Esophagus squamous epithelium (tissue), 5 donors: ENCODE results near the gene HPD. TPM values are rescaled to one million over a fixed set of nuclear protein-coding genes. Genes with fewer than 3 reads are reported as not detected.
"Not testable (repeated sequence)": the region's sequence is repeated elsewhere in the genome, so short reads cannot be mapped to it uniquely, and the experiment has no call there.

Experiments used
- DNase-seq: peaks from one replicate; lab custom pipeline; 2025; lab: John Stamatoyannopoulos, UW
- H3K27ac ChIP-seq, 4 donors: fragments of 200-600 bp; sonication (generic); one replicate each; pipeline ENCODE4 v1.5.1; 2016 to 2019; ENCODE audit warnings: mild to moderate bottlenecking in 1 of 4
- H3K27me3 ChIP-seq, 4 donors: fragments of 200-600 bp; sonication (generic); 1 replicate in 3 of 4; 2 replicates in 1 of 4; pipeline versions ENCODE4 v1.5.1 to v1.6.0; 2017 to 2021; ENCODE audit warnings: antibody characterized with exemption in 1 of 4
- H3K36me3 ChIP-seq, 3 donors: fragments of 200-600 bp; sonication (generic); one replicate each; pipeline ENCODE4 v1.5.1; 2016 to 2019
- H3K4me1 ChIP-seq, 3 donors: fragments of 200-600 bp; sonication (generic); one replicate each; pipeline ENCODE4 v1.5.1; 2017 to 2019
- H3K4me3 ChIP-seq, 4 donors: fragments of 200-600 bp; sonication (generic); 1 replicate in 3 of 4; 2 replicates in 1 of 4; pipeline ENCODE4 v1.5.1; 2016 to 2019; ENCODE audit warnings: mild to moderate bottlenecking in 2 of 4, moderate library complexity in 1 of 4
- H3K9me3 ChIP-seq, 3 donors: fragments of 200-600 bp; sonication (generic); one replicate each; pipeline ENCODE4 v1.5.1; 2016 to 2019
- POLR2A ChIP-seq, 4 donors: fragments of 450-650 bp; IDR thresholded peaks; one replicate each; pipeline ENCODE4 v1.6.1; 2017; ENCODE audit warnings: antibody characterized with exemption in 4 of 4, mild to moderate bottlenecking in 4 of 4, moderate library complexity in 3 of 4
- WGBS, 2 donors: methylation state at CpG; one replicate each; pipeline ENCODE4 v1.1.5; 2018; 5-methylcytosine and 5-hydroxymethylcytosine counted together
- intact Hi-C: fragments of 100-400 bp; cut with DNase I; formaldehyde crosslinking; loops from one replicate; pipeline ENCODE4 v1.15.0; 2022
- total RNA-seq, 4 donors: library from RNA; depleted of rRNA; stranded (reverse); fragments of >200 nt; gene quantifications; one replicate each; pipeline ENCODE4 v1.1.0, GENCODE V29; 2016
- TF ChIP-seq, protein P1 (sequence below), 6 experiments: fragments of 450-650 bp in 4 of 6; fragments of 200-600 bp in 2 of 6; sonication (generic) in 2 of 6; IDR thresholded peaks; one replicate each; pipeline ENCODE4 v1.5.1; 2016 to 2019; ENCODE audit warnings: antibody characterized with exemption in 6 of 6, mild to moderate bottlenecking in 4 of 6, moderate library complexity in 4 of 6
- donor health status: DM: yes; HTN: yes; CAD: no.

HPD gene
- total RNA-seq, 4 donors from 2014 or later: 1.3 TPM; not detected in 3

DNA sequence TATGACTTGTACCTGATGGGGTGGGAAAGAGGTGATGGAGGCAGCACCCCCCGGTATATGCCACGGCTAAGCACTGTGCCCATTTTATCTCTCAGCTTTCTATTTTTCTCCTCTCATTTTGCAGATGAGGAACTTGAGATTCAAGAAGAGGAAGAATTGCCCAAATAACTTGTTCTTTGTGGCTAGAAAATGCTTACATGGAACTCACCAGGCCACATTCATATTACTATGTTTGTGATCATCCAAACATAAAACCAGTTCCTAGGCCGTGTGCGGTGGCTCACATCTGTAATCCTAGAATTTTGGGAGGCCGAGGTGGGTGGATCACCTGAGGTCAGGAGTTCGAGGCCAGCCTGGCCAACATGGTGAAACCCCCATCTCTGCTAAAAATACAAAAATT is 15.4 kb upstream of the HPD start:
- Histone ChIP-seq H3K27ac (peak overlapping the region in 1 of 4 donors; percentile 25), H3K9me3 (no peaks in the 10 kb centered on the region), H3K27me3 (no peaks in the 10 kb centered on the region), H3K36me3 (no peaks in the 10 kb centered on the region), H3K4me3 (no peak overlapping the region), H3K4me1 (peaks cover 5 to 11% (median 9%) of the 10 kb centered on the region in 3 donors)
- DNase-seq: no peak
- 71 to 87% methylated on average over 6 of the region's 6 CpGs for WGBS, 2 donors
- intact Hi-C loops: no loop called here
- TF ChIP-seq, protein P1, sequence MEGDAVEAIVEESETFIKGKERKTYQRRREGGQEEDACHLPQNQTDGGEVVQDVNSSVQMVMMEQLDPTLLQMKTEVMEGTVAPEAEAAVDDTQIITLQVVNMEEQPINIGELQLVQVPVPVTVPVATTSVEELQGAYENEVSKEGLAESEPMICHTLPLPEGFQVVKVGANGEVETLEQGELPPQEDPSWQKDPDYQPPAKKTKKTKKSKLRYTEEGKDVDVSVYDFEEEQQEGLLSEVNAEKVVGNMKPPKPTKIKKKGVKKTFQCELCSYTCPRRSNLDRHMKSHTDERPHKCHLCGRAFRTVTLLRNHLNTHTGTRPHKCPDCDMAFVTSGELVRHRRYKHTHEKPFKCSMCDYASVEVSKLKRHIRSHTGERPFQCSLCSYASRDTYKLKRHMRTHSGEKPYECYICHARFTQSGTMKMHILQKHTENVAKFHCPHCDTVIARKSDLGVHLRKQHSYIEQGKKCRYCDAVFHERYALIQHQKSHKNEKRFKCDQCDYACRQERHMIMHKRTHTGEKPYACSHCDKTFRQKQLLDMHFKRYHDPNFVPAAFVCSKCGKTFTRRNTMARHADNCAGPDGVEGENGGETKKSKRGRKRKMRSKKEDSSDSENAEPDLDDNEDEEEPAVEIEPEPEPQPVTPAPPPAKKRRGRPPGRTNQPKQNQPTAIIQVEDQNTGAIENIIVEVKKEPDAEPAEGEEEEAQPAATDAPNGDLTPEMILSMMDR (IDR thresholded peaks at IDR 0.05): no peak
- no peak for TF ChIP-seq POLR2A (IDR thresholded peaks at IDR 0.05)

DNA sequence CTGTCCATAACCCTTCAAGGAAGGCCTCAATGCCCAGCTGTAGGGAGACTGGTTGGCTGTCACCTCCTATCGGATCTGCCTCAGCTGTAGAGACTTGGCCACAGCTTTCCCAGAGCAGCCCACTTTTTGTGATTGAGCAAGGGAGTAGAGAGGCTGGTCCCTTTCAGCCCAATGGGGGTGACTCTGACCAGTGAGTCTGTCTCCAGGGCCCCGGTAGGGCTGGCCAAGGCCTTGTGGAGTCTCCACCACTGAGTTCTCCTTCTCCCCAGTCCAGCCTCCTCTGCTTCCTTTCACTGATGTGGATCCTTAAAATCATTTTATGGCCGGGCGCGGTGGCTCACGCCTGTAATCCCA is 14.5 kb upstream of the HPD start:
- no peak for TF ChIP-seq POLR2A (IDR thresholded peaks at IDR 0.05)
- TF ChIP-seq, protein P1 (IDR thresholded peaks at IDR 0.05): no peak
- no peaks in the 10 kb centered on the region for H3K36me3 ChIP-seq
- no peak overlapping the region for H3K4me3 ChIP-seq
- no peaks in the 10 kb centered on the region for H3K27me3 ChIP-seq
- peak overlapping the region in 2 of 4 donors; percentile 48 to 67 for H3K27ac ChIP-seq
- 90% methylated on average over 2 of the region's 6 CpGs; no CpG with 5 or more reads in 1 of the 2 donors for WGBS, 2 donors
- H3K4me1 ChIP-seq: peaks cover 5 to 11% (median 9%) of the 10 kb centered on the region in 3 donors
- no peak for DNase-seq
- intact Hi-C loops: no loop called here
- no peaks in the 10 kb centered on the region for H3K9me3 ChIP-seq

DNA sequence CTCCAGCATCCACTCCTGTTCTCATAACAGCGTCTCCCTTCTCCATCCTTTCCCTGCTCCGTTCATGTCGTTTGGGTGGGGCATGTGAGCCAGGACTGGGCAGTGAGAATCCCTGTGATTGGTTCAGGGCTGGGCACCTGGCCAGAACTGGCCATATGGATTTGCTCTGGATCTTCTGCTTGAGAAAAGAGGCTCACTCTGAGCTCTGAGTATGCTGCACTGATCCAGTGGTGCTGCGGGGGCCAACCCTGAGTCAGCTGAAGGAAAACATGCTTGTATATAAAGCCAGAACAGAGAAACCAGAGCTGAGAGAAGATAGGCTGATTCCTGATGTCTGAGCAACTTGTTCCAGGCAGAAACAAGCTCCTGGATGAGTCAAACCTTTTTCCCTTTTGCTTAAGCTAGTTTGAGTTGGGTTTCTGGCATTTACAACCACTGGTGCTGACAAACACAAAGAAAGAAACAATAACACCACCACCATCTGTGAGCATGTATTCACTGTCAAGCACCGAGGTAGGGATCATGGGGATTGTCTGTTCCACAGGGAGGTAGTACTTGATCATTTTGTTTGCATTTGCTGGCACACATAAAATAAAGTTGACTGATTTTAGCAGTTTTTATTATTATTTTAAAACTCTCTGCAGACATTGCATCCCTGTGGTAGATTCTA is 14.0 kb upstream of the HPD start:
- Histone ChIP-seq H3K27me3 (no peaks in the 10 kb centered on the region), H3K27ac (peak overlapping the region in 2 of 4 donors; percentile 48 to 67), H3K4me3 (no peak overlapping the region), H3K36me3 (no peaks in the 10 kb centered on the region), H3K9me3 (no peaks in the 10 kb centered on the region), H3K4me1 (peaks cover 5 to 11% (median 9%) of the 10 kb centered on the region in 3 donors)
- no peak for TF ChIP-seq POLR2A (IDR thresholded peaks at IDR 0.05)
- TF ChIP-seq, protein P1 (IDR thresholded peaks at IDR 0.05): no peak
- WGBS, 2 donors: 52 to 60% methylated on average over 4 to 5 of the region's 5 CpGs
- no peak for DNase-seq
- intact Hi-C loops: no loop called here

DNA sequence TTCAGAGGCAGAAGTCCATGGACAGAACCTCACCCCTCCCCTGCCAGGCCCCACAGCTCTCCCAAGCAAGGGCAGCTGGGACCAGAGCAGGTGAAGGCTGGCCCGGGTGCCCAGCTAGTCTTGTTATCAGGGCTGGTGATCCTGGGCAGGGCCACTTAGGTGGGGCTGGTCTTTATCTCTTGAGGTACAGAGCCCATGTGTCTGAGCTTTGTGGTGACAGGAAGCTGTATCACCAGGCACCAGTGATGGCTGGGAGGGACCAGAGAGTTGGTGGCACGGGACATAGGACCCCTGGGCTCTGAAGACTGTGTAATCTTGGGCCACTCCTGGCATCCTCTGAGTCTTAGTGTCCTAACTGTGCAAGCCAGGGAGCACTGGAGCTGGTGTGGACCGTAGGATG is 12.8 kb upstream of the HPD start:
- DNase-seq: no peak
- peaks cover 5 to 11% (median 9%) of the 10 kb centered on the region in 3 donors for H3K4me1 ChIP-seq

DNA sequence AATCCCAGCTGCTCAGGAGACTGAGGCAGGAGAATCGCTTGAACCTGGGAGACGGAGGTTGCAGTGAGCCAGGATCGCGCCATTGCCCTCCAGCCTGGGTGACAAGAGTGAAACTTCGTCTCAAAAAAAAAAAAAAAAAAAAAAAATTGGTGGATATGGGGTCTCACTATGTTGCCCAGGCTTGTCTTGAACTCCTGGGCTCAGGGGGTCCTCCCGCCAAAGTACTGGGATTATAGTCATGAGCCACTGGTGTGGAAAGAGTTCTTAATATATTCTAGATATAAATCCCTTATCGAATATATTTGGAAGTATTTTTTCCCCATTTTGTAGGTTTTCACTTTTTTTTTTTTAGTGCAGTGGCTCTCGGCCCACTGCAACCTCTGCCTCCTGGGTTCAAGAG is 10.6 kb upstream of the HPD start:
- H3K4me1 ChIP-seq: peaks cover 5 to 11% (median 9%) of the 10 kb centered on the region in 3 donors
- H3K27ac ChIP-seq, H3K4me3 ChIP-seq, DNase-seq, H3K36me3 ChIP-seq, intact Hi-C loops, H3K27me3 ChIP-seq, H3K9me3 ChIP-seq: not testable (repeated sequence)
- 88 to 93% methylated on average over 6 to 8 of the region's 8 CpGs for WGBS, 2 donors

More for the DNA sequence above, 12.8 kb upstream of the HPD start:
- H3K4me3 ChIP-seq: no peak overlapping the region
- H3K9me3 ChIP-seq: no peaks in the 10 kb centered on the region
- no peak overlapping the region for H3K27ac ChIP-seq
- intact Hi-C loops: no loop called here
- H3K36me3 ChIP-seq: no peaks in the 10 kb centered on the region
- no peak for TF ChIP-seq POLR2A (IDR thresholded peaks at IDR 0.05)
- TF ChIP-seq, protein P1 (IDR thresholded peaks at IDR 0.05): no peak
- WGBS, 2 donors: 58 to 72% methylated on average over 2 to 3 of the region's 3 CpGs
- no peaks in the 10 kb centered on the region for H3K27me3 ChIP-seq
